Dedifferentiated amniotic fluid mesenchymal stem cell (primary cell): ENCODE results near the gene ASAP3.

Experiments used
- DNase-seq: peaks from one replicate; pipeline ENCODE4 v3.0.0-alpha.2; 2016; ENCODE audit errors: extremely low spot score

The ASAP3 gene

GRCh38 chr1:23423415-23424292 lies 60.3 kb downstream of the ASAP3 start:
- no peak for DNase-seq

GRCh38 chr1:23422941-23423340 lies 61.0 kb downstream of the ASAP3 start:
- DNase-seq, result no peak

- peak; percentile 35 for DNase-seq
Observed at GRCh38 chr1:23422241-23422877, 61.6 kb downstream of the ASAP3 start.

DNA sequence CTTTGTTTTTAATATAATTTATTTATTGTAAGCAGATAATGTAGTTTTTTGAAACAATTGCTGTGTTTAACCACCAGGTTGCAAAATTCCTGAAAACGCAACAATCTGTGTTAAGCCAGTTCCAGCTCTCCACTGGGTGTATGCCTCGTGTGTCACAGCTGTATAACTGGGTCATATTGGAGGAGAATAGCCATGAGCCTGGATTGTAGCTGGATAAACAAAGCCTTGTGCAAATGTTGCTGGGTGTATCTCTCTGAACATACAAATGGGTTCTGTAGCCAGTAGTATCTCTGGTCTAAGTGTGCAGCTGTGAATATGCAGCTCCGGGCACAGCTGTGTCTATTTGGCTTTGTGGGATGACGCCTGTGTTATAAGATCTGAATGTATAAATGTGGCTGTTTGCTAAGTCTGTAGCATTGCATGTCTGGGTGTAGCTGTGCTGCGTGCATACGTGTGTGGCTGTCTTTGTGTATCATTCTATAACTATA lies 62.2 kb downstream of the ASAP3 start:
- DNase-seq, result peak; percentile 60

GRCh38 chr1:23421343-23421742 lies 62.6 kb downstream of the ASAP3 start:
- no peak for DNase-seq

- no peak for DNase-seq
Observed at GRCh38 chr1:23420778-23421177, 63.2 kb downstream of the ASAP3 start.

DNA sequence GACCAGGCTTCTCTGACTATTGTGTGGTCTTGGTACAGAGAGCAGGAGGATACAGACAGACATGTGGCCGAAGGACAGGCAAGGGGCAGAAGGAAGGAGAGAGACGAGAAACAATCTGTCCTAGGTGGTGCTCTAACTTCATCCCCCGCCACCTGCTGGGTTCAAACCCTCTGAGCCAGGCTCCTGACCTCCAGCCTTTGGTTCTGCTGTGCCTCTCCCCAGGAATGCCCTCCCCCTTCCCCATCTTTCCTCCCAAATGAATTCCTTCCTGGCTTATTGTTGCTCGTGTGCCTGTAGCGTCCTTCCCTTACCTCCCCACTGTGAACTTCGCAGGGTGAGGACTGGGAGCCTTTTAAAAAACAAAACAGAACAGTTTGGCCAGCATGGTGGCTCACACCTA lies 64.8 kb downstream of the ASAP3 start:
- no peak for DNase-seq

GRCh38 chr1:23417570-23417969 lies 66.4 kb downstream of the ASAP3 start:
- DNase-seq, result no peak

GRCh38 chr1:23416964-23417363 lies 67.0 kb downstream of the ASAP3 start:
- no peak for DNase-seq

- no peak for DNase-seq
Observed at GRCh38 chr1:23408797-23409290, 75.1 kb downstream of the ASAP3 start.

GRCh38 chr1:23407016-23407630 lies 76.9 kb downstream of the ASAP3 start:
- no peak for DNase-seq

DNA sequence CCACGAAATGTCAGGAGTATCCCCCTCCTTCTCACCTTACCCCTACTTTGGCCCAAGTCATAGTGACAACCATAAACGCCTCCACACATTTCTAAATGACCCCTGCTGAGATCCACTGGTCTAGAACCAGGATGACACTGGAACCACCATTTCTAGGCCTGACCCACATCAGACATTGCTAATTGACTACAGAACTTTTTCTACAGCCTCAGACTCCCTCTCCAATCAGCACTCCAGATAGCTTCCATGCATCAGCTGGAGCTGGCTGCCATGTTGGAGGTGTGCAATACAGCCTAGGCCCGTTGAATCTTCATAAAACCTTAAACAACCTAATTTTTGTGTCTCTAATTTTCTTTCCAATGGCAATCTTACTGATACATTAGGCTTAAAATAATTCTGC lies 78.0 kb downstream of the ASAP3 start:
- DNase-seq, result no peak

GRCh38 chr1:23403735-23404486 lies 80.1 kb downstream of the ASAP3 start:
- DNase-seq, result peak; percentile 85

- DNase-seq, result no peak
Observed at GRCh38 chr1:23403355-23403734, 80.6 kb downstream of the ASAP3 start.

- DNase-seq, result peak; percentile 40
Observed at GRCh38 chr1:23403038-23403336, 81.0 kb downstream of the ASAP3 start.

DNA sequence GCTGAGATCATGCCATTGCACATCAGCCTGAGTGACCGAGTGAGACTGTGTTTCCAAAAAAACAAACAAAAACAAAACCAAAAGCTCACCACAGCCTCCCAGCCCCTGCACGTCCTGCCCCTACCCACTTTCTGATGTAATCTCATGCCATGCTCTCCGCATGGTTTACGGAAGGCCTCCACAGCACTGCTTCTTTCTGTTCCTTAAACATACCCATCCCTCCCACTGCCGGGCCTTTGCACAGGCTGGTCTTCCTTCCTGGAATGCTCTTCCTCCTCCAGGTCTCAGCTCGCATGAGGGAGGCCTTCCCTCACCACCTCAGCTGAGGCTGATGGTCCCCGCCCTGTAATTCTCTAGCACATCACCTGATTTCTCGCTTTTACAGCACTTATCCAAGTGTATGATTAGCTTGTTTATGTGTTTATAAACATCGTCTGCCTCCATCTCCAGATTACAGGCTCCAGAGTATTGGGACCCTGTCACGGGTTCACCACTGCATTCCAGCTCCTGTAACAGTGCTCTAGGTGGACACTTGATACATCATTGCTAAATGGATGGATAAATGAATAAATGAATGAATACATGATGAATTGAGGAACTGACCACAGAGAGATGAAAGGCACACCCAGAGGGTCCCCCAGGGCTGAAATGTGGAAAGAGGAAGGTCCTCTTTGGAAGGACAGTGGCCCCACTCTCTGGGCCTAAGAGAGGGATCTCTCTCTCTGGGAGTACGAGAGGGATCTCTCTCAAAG lies 81.5 kb downstream of the ASAP3 start:
- no peak for DNase-seq

DNA sequence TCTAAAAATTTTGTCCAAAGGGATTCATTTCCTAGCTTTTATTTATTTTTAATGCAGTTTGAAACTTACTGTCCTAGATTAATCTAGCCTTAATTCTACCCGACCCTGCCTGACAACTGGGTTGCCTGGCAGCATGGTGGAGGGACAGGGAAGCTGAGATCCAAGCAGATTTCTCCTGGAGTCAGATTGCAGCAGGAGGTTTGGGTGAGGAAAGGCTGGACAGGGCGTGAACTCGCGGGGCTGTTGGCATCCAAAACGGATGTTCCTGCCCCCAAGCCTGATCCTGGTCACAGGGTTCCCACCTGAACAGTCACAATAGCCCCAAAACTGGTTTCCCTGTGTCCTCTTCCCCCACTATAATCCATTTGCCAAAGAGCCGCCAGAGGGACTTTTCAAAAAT lies 82.7 kb downstream of the ASAP3 start:
- DNase-seq, result no peak

DNA sequence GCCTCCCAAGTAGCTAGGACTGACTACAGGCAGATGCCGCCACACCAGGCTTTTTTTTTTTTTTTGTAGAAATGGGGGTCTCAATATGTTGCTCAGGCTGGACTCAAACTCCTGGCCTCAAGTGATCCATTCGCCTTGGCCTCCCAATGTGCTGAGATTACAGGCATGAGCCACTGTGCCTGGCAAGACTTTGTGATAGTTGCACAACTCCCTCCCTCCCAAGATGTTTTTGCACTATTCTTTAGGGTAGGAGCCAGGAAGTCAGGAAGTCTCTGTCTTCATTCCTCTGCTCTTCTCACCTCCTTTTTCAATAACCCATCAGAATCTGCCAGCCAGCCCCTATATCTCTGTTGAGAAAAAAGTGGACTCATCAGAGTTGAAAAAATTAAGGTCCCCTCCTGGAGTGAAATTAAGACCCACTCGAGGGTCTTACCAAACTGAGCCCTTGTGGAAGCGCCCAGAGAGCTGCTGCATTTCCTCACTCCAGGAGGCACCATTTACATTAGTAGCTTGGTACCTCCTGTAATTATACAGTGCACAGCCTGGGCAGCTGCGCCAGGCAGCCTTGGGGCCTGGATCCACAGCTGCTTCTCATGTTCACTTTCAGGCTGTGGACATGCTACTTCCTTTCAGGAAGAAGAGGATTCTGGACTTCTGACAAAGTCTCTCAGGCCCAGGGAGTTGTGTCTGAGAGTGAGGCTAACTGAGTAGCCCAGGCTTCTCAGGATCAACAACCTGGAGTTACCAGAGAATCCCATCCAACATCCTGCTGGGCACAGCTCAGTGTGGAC lies 83.5 kb downstream of the ASAP3 start:
- DNase-seq, result no peak

GRCh38 chr1:23399229-23399628 lies 84.8 kb downstream of the ASAP3 start:
- DNase-seq, result no peak

- no peak for DNase-seq
Observed at GRCh38 chr1:23397908-23398307, 86.1 kb downstream of the ASAP3 start.
